Ammon's horn (tissue), 1 donor: ENCODE results near the gene GPR15LG.

Experiments
- DNase-seq: peaks from one replicate; pipeline ENCODE4 v3.0.0-alpha.2; 2016; ENCODE audit warnings: low spot score

GPR15LG gene

GRCh38 chr10:84214612-84215235 lies 41.1 kb downstream of the GPR15LG start:
- DNase-seq, result peak; percentile 28

- no peak for DNase-seq
These were observed 43.2 kb downstream of the GPR15LG start for GRCh38 chr10:84216834-84217233.

DNA sequence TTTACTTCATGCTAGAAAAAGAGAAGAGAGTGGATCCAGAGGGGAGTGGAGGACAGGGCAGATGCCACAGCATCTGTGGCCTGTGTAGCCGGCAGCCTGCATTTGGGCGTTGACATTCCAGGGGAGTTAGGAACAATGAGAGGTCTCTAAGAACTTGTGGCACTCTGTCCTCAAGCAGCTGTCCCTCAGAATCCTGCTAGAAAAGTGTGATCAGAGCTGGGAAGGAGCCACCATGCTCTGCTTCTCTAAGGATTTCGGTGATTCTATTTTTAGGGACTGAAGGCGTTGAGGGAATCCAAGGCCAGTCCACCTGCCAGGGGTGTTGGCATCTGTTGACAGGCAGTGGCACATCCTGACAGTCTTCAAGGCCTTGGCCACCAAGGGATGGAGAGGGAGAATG lies 44.1 kb downstream of the GPR15LG start:
- DNase-seq, result no peak

DNA sequence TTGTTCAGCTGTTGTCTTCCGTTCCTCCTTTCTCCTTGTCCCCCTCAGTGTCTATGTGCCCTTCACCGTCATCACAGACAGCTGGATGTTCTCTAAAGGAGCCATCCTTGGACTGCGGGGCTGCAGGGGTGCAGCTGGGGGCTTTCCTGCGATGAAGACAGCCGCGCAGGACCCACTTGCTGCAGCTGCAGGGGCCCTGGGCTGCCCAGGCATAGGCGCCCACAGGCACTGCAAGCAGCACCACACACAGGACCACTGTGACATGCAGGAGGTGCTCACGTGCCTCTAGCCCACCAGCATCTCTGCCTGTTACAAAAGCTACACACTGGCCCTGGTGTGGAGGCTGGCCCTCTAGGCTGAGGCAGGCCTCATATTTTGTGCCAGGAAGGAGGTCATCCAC lies 48.3 kb downstream of the GPR15LG start:
- DNase-seq, result no peak

- no peak for DNase-seq
These were observed 50.9 kb downstream of the GPR15LG start for GRCh38 chr10:84224411-84225028.

DNA sequence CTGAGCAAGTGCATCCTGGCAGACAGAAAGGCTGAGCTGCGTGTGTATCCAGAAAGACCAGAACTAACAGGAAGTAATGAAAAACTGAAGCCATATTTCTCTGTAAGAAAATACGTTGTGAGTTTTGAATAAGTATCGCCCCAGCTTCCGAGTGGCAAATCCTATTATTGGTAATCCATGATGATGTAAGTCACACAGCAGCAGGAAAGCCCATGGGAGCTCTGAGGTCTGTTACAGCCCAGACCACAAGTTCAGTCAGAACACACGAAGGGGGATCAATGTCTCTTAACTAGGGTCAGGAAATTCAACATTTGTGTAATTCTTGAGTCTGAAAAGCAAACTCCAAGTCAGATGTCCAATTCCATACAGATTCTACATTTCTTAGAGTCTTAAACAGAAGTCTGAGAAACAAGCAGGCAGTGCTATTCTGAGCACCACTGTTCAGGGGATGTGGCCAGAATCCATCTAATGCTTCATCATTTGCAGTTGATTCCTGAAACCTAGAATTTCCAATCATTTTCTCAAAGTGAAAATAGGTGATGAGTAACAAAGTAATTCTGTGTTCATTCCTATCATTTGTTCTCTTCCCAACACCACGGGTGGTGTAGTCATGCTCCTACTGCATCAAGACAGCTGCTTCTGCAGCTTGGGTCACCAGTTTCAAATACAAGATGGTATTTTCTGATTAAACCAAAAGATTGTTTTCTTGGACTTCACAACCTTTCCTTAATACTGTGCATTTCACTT lies 52.0 kb downstream of the GPR15LG start, which contains the start of gene LRIT2:
TSS of gene LRIT2 (minus strand) at position 118 of the 747 bp plus-strand sequence. CDS start at position 94, 24 bp downstream.
- no peak for DNase-seq

DNA sequence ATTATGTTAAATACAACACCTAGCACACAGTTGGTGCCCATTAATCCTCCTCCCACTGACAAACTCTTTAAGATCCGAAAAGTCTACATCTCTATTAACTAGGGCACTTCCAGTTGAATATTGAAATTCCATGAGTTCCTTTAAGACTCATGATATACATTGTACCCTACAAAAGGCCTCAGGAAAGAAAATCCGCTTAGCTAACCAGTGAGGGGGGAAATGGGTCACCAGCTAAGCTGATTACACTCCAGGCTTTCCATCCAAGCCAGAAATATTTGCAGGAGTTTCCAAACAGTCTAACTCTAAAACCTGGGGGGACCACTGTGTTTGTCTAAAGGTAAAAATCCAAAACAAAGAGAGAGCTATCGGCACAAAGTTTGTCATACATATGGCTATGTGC lies 53.0 kb downstream of the GPR15LG start:
- DNase-seq, result no peak

DNA sequence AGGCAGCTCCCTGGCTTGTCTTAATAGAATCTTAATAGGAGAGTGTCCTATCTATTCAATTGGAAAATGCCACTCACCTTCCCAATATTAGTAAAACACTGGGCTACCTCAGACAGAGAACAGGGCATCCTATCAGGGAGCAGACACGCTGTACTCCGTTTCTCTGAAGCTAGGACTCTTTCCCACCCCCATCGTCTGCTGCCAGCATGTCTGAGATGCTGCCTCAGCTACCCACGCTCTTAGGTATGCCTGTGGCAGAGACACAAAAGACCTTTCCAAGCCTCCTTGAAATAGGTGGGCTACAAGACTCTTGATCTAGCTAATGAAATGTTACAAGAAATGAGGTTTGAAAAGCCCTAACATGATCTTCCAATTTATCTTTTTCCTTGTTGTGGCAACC lies 54.2 kb downstream of the GPR15LG start:
- DNase-seq, result no peak

- DNase-seq, result no peak
These were observed 56.8 kb downstream of the GPR15LG start for GRCh38 chr10:84230359-84230758.

- DNase-seq, result no peak
These were observed 58.8 kb downstream of the GPR15LG start for GRCh38 chr10:84232376-84232775.

DNA sequence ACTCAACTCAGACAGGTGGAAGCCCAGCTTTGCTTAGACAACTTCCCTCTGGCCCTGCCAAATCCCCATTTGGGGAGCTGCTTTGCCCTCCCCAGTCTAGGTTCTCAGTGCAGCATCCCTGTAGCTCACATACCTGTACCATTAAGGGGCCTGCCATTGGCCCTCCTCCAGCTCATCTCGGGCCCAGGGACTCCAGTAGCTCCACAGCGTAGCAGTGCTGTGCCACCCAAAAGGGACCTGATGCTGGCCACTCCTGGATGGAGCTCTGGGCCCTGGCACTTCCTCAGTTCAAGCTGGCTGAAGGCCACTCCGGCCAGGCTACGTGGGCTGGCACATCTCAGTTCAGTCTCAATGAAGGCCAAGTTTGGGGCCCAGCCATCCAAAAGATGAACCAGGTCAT lies 60.3 kb downstream of the GPR15LG start:
- DNase-seq, result no peak

DNA sequence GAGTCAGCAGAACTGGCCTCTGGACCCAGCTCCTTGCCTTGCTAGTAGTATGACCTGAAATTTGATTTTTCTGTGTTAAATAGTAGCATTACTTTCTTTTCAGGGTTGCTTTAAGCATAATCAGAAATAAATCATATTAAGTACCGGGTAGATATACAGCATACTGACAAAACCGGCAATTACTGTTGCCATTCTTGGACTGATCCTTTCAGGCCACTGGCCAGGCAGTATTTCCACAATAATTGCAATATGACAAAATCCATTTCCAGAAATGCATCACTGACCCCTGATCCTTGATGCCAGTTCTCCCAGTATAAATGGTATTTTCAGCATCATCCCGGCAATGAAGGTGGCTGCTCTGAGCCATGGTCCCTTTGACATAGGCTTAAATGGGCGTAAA lies 60.9 kb downstream of the GPR15LG start:
- no peak for DNase-seq
